ENCODE data around the gene FAM78A. TPM values are rescaled to one million over a fixed set of nuclear protein-coding genes. Genes with fewer than 3 reads are reported as not detected.
A peak's percentile ranks its signal among the peaks of the same experiment; 100 is the strongest.

The FAM78A gene
- total RNA-seq, 6 donors from 2014 or later, result 4.5 to 19.1 (median 9.3) TPM

- DNase-seq (no peak), ATAC-seq (ENCODE audit: low FRiP score in 2 of 2) (no peak)
- 80% methylated on average over 7 to 9 of the region's 9 CpGs for WGBS, 2 donors
- Histone ChIP-seq H3K36me3 (peaks cover 7 to 46% (median 41%) of the 10 kb centered on the region in 4 donors), H3K27me3 (no peaks in the 10 kb centered on the region), H3K4me3 (no peak overlapping the region), H3K27ac (no peak overlapping the region), H3K9me3 (no peaks in the 10 kb centered on the region), H3K4me1 (peaks cover 20 to 28% (median 25%) of the 10 kb centered on the region in 4 donors)
- TF ChIP-seq POLR2AphosphoS5 (IDR thresholded peaks at IDR 0.05) (no peak), POLR2A (IDR thresholded peaks at IDR 0.05) (no peak), EP300 (IDR thresholded peaks at IDR 0.05) (no peak)
- TF ChIP-seq, protein P1, sequence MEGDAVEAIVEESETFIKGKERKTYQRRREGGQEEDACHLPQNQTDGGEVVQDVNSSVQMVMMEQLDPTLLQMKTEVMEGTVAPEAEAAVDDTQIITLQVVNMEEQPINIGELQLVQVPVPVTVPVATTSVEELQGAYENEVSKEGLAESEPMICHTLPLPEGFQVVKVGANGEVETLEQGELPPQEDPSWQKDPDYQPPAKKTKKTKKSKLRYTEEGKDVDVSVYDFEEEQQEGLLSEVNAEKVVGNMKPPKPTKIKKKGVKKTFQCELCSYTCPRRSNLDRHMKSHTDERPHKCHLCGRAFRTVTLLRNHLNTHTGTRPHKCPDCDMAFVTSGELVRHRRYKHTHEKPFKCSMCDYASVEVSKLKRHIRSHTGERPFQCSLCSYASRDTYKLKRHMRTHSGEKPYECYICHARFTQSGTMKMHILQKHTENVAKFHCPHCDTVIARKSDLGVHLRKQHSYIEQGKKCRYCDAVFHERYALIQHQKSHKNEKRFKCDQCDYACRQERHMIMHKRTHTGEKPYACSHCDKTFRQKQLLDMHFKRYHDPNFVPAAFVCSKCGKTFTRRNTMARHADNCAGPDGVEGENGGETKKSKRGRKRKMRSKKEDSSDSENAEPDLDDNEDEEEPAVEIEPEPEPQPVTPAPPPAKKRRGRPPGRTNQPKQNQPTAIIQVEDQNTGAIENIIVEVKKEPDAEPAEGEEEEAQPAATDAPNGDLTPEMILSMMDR (IDR thresholded peaks at IDR 0.05), result no peak
Measured at GRCh38 chr9:131235480-131235851, 40.8 kb downstream of the FAM78A start.

DNA sequence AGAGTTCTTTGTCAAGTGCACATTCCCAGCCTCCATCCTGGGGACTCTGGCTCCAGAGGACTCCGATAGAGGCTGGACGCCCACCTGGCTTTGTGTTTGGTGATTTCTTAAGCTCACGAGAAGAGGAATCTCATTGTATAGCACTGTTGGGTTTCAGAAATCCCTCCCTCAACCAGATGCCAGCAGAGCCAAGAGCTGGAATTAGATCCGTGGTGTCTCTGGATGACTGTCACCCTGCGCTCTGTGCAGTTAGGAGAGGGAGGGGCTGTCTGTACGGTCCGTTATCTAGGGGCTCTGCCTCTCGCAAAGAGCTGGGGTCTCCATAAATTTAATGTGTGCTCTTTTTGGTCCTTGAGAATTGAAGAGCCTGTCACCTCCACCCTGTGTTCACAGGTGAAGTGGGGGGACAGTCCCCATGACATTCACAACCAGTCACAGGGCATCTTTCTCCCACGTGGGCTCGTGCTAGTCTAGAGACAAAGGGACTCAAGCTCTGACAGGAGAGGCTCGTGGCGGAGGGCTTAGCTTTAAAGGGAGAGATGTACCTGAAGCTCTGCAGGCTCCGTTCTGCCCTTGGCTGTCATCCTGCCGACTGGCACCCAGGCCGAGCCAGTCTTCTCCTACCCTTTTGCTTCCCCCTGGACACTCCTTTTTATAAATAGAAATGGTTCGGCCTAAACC, 41.4 kb downstream of the FAM78A start:
- DNase-seq, result no peak
- TF ChIP-seq EP300 (IDR thresholded peaks at IDR 0.05), result no peak
- TF ChIP-seq, protein P1 (IDR thresholded peaks at IDR 0.05), result no peak
- no peak for TF ChIP-seq POLR2A (IDR thresholded peaks at IDR 0.05)
- TF ChIP-seq POLR2AphosphoS5 (IDR thresholded peaks at IDR 0.05), result no peak
- 82 to 89% methylated on average over 12 to 16 of the region's 16 CpGs for WGBS, 2 donors
- Histone ChIP-seq H3K4me3 (no peak overlapping the region), H3K27ac (no peak overlapping the region), H3K27me3 (no peaks in the 10 kb centered on the region), H3K36me3 (peaks cover 7 to 51% (median 44%) of the 10 kb centered on the region in 4 donors), H3K9me3 (no peaks in the 10 kb centered on the region), H3K4me1 (peaks cover 20 to 28% (median 25%) of the 10 kb centered on the region in 4 donors)
- ATAC-seq (ENCODE audit: low FRiP score in 2 of 2), result no peak

GRCh38 chr9:131233995-131234394, 42.3 kb downstream of the FAM78A start:
- ATAC-seq (ENCODE audit: low FRiP score in 2 of 2), result no peak
- no peak for DNase-seq
- H3K36me3 ChIP-seq, result peaks cover 7 to 53% (median 46%) of the 10 kb centered on the region in 4 donors
- no peaks in the 10 kb centered on the region for H3K27me3 ChIP-seq
- no peaks in the 10 kb centered on the region for H3K9me3 ChIP-seq
- no peak overlapping the region for H3K4me3 ChIP-seq
- H3K4me1 ChIP-seq, result peaks cover 20 to 26% (median 25%) of the 10 kb centered on the region in 4 donors
- 86 to 92% methylated on average over 8 to 9 of the region's 9 CpGs for WGBS, 2 donors
- H3K27ac ChIP-seq, result peak overlapping the region in 1 of 4 donors; percentile 8
- TF ChIP-seq EP300 (IDR thresholded peaks at IDR 0.05), result no peak
- TF ChIP-seq, protein P1 (IDR thresholded peaks at IDR 0.05), result no peak
- no peak for TF ChIP-seq POLR2A (IDR thresholded peaks at IDR 0.05)
- TF ChIP-seq POLR2AphosphoS5 (IDR thresholded peaks at IDR 0.05), result no peak

DNA sequence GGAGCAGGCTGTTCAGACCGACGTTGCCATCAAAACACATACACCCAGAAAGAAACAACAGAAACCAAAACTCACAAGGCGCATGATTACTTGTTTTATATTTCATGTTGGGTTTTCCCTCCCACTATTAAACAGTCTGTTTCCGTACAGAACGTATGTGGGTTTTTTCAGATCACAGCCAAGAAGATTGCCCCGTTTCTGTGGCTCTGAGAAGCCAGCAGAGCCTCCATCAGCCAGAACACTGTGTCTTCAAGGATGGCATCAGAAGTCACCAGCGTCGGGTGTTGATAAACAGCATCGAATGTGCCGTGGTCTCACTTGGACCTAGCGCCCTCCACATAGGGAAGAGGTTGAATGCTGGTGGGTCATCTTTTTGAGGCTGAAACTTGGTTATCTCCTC, 42.8 kb downstream of the FAM78A start:
- ATAC-seq (ENCODE audit: low FRiP score in 2 of 2) (no peak), DNase-seq (no peak)
- Histone ChIP-seq H3K27me3 (no peaks in the 10 kb centered on the region), H3K27ac (peak overlapping the region in 1 of 4 donors; percentile 8), H3K9me3 (no peaks in the 10 kb centered on the region), H3K4me1 (peaks cover 19 to 22% (median 20%) of the 10 kb centered on the region in 4 donors), H3K4me3 (no peak overlapping the region), H3K36me3 (peaks cover 7 to 55% (median 47%) of the 10 kb centered on the region in 4 donors)
- 85 to 88% methylated on average over 11 of the region's 11 CpGs for WGBS, 2 donors
- TF ChIP-seq, protein P1 (IDR thresholded peaks at IDR 0.05), result no peak
- TF ChIP-seq POLR2A (IDR thresholded peaks at IDR 0.05) (no peak), POLR2AphosphoS5 (IDR thresholded peaks at IDR 0.05) (no peak), EP300 (IDR thresholded peaks at IDR 0.05) (no peak)
